ENCODE results near the gene PTPN2.

DNA sequence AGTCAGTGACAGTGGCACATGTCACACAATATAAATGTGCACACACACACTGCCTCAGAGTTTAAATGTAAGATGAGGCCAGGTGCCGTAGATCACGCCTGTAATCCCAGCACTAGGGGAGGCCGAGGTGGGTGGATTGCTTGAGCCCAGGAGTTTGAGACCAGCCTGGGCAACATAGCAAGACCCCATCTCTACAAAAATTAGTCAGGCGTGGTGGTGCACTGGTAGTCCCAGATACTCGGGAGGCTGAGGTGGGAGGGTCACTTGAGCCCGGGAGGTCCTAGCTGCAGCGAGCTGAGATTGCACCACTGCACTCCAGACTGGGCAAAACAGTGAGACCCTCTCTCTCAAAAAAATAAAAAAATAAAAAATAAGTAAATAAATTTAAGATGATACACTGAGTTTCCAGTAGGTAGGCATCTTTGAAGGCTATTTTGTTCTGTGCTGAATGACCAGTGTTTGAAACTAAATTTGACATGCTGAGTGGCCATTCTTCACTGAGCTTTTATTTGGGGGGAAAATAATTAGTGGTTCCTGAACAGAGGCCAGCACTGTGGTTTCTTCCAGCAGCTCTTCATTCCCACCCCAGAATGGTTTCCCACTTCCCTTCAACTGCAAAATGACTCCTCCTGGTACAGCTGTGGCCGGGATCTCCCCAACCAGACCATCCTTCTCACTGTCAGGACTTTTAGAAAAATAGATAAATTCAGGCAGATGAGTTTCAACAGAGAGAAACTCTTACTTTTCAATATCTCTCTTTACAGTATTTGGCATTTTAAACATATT, 136.3 kb downstream of the PTPN2 start:
- TF ChIP-seq, protein P1, sequence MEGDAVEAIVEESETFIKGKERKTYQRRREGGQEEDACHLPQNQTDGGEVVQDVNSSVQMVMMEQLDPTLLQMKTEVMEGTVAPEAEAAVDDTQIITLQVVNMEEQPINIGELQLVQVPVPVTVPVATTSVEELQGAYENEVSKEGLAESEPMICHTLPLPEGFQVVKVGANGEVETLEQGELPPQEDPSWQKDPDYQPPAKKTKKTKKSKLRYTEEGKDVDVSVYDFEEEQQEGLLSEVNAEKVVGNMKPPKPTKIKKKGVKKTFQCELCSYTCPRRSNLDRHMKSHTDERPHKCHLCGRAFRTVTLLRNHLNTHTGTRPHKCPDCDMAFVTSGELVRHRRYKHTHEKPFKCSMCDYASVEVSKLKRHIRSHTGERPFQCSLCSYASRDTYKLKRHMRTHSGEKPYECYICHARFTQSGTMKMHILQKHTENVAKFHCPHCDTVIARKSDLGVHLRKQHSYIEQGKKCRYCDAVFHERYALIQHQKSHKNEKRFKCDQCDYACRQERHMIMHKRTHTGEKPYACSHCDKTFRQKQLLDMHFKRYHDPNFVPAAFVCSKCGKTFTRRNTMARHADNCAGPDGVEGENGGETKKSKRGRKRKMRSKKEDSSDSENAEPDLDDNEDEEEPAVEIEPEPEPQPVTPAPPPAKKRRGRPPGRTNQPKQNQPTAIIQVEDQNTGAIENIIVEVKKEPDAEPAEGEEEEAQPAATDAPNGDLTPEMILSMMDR (conservative IDR thresholded peaks at IDR 0.05; ENCODE audit: low read length) = no peak
- TF ChIP-seq EZH2phosphoT487 (IDR thresholded peaks at IDR 0.05; ENCODE audit: borderline replicate concordance, low read depth, low read length) = no peak
